ENCODE results near the gene TSEN2.
A peak's percentile ranks its signal among the peaks of the same experiment; 100 is the strongest.
"Not testable (repeated sequence)": the region's sequence is repeated elsewhere in the genome, so short reads cannot be mapped to it uniquely, and the experiment has no call there.

Gene TSEN2

GRCh38 chr3:12507591-12508281 lies 23.5 kb downstream of the TSEN2 start:
- no peak for DNase-seq

- DNase-seq = no peak
Observed at GRCh38 chr3:12508291-12508700, 24.0 kb downstream of the TSEN2 start.

DNA sequence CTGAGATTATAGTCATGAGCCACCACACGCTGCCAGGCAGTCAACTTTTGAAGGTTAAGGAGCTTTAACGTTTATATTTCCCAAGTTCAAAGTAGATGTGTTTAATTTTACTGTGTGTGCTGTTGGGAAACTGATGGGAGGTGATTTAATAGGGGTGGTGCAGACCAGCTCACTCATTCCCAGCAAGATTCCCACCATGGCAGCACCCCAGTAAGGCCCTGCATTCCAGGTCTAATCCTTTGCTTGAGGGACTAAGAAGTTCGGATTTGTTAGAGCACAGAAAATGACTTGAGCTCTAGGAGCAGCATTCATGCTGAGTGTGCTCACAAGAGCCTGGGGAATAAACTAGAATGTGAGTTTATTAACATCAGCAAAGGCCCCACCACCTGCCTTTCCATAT lies 25.2 kb downstream of the TSEN2 start:
- no peak for DNase-seq

DNA sequence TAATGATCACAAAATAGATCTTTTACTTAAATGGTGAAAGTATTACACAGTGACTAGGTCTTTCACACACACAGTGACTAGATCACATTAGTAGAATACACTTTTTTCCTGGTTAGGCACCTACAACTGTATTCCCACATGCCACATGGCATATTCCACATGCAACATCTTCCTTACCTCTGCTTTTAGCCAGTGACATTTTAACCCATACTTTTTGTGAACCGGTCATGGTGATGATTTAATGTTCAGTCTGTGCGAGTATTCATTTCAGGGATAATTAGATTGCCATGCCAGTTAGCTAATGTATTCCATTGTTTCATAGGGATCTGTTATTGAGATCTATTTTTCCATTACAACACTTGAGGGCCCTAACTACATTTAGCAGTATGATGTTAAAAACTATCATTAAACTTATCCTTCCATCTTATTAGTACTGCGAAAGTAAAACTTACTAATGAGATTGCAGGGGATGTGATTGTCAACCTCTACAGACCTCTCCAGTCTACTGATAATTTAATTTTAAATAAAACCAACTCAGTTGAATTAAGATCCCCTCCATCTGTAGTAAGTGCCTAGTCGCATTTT lies 28.3 kb downstream of the TSEN2 start:
- no peak for DNase-seq

- no peak for DNase-seq
Observed at GRCh38 chr3:12513694-12514446, 29.6 kb downstream of the TSEN2 start.

GRCh38 chr3:12515631-12516030 lies 31.4 kb downstream of the TSEN2 start:
- no peak for DNase-seq

GRCh38 chr3:12516873-12517272 lies 32.6 kb downstream of the TSEN2 start:
- DNase-seq = no peak

GRCh38 chr3:12518261-12519028 lies 34.2 kb downstream of the TSEN2 start:
- no peak for DNase-seq

DNA sequence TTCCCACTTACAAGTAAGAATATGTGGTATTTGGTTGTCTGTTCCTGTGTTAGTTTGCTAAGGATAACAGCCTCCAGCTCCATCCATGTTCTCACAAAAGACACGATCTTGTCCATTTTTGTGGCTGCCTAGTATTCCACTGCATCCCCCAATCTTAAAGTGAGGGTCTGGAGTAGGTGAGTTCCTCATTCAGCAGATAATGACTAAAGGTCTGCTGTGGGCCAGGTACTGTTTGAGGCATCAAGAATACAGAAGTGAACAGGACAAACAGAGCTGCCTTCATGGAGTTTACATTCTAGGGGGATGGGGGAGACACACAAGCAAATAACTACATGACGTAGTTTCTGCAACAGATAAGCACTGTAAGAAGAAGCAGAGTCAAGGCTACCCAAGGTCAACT lies 36.7 kb downstream of the TSEN2 start:
- DNase-seq = no peak

GRCh38 chr3:12522721-12523120 lies 38.4 kb downstream of the TSEN2 start:
- DNase-seq = no peak

DNA sequence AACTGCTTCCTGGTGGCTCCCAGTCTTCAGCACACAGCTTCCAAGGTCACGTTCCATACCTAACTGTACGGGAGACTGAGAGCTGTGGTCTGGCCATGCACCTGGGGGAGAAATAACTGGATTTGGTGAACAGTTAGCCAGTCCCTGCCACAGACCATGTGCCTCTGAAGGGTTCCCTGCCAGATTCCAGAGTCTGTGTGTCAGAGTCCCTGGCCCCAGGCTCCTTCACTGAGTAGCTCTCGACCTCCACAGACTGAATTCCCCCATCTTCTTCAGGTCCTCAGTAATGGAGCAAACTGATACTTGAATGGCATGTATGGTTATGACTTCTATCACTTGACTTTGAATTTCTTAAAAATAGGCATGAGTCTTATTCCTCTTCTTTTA lies 43.5 kb downstream of the TSEN2 start:
- no peak for DNase-seq

DNA sequence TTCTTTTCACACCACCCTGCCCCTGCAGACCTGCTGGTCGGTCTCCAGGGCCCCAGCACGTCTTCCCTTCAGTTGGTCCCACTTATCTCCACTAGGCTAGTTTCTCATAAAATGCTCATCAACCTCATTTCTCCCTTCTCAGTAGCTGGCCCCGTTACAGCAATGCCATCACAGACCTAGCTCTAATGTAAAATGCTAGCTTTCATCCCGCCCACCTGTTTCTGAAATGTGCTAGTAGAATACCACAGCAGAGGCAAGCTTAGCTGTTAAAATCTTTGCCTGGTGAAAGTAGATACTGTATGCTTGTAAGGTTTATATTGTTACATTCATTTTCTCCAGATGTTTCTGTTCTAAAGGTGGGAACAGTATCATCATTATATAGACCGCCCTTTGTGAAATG lies 47.9 kb downstream of the TSEN2 start:
- no peak for DNase-seq

DNA sequence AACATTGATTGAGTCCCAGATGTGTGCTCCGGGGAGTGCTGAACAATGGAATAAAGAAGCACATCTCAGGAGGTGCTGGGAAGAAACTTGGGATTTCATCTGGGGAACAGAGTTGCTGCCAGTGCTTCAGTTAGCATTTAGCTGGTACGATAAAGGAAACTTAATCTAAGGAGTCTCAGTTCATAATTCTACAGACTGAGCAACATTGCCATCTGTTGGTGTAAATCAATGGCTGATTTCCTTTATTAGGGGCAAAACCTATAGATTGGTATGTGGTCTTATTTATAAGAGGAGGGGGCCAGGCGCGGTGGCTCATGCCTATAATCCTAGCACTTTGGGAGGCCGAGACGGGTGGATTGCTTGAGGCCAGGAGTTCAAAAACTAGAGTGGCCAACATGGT lies 52.1 kb downstream of the TSEN2 start:
- DNase-seq = no peak

- DNase-seq = no peak
Observed at GRCh38 chr3:12541625-12542024, 57.3 kb downstream of the TSEN2 start.

- DNase-seq = not testable (repeated sequence)
Observed at GRCh38 chr3:12543497-12543896, 59.2 kb downstream of the TSEN2 start.

GRCh38 chr3:12544652-12545472 lies 60.6 kb downstream of the TSEN2 start:
- no peak for DNase-seq

- DNase-seq = no peak
Observed at GRCh38 chr3:12545473-12545791, 61.2 kb downstream of the TSEN2 start, which contains the start of gene MKRN2OS. Gene MKRN2OS (minus strand): TSS chr3:12545499. CDS start chr3:12545464, 35 bp downstream.

DNA sequence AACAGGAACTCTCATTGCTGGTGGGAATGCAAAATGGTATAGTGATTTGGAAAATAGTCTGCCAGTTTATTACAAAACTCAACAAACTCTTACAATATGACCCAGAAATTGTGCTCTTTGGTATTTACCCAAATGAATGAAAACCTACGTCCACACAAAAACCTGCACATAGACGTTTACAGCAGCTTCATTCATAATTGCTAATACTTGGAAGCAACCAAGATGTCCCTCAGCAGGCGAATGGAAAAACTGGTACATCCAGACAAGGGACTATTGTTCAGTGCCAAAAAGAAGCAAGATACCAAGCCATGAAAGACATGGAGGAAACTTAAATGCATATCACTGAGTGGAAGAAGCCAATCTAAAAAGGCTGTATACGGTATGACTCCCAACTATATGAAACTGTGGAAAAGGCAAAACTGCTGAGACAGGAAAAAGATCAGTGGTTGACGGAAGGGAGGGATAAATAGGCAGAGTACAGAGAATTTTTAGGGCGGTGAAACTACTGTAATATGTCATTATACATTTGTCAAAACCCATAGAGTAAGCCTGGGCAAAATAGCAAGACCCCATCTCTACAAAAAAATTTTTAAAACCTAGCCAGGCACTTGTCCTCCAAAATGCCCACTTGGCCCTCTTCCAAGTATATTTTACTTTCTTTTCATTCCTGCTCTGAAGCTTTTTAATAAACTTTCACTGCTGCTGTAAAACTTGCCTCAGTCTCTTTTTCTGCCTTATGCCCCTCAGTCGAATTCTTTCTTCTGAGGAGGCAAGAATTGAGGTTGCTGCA lies 65.9 kb downstream of the TSEN2 start:
- no peak for DNase-seq

GRCh38 chr3:12553921-12554391 lies 69.7 kb downstream of the TSEN2 start:
- DNase-seq = peak in 1 of 2 donors; percentile 17

DNA sequence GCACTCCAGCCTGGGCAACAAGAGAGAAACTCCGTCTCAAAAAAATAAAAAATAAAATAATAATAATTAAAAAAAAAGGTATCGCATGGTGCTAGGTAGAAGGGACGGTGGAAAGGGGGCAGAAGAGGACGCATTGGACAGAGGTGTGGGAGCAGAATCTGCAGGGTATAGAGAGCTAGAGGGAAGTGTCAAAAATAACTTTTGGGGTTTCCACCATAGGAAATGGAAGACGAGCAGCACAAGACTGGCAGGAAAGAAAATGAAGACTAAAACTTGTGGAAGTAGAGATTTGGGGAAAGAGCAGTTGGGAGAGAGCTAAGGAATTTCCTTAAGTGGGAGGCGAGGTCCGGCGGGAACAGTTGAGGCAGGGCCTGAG lies 72.0 kb downstream of the TSEN2 start:
- DNase-seq = peak; percentile 30 to 53

DNA sequence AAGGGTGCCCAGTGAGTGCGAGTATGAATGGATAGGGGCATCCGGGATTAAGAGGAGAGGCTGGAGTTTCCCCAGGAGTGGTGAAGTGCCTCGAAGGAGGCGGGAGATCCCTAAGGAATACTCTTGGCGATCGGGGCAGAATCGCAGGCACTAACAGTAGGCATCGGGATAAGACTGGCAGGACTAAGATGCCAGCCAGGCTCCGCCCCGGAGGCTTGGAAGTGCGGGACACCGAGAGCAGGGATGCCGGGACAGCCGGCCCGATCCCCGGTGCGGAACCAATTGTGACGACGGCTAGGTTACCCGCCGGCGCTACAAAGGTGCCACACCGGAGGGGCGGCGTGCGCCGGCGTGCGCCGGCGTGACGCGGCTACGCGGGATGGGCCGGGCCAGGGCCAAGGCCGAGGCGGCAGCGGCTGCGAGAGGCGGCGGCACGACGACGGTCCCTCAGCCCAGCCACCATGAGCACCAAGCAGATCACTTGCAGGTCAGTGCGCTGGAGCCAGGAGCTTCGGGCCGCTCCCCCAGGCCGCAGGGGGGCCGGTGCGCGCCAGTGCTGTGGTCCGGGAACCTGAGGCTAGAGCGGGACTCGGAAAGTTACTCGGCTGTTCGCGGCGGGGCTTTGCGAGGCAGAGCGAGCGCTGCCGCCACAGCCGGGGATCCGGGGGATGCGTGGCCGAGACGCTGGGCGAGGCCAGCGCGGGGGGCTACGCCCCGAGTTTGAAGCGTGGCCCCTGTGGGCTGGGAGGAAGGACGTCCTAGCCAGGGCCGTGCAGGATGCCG lies 72.6 kb downstream of the TSEN2 start, which contains the start of gene MKRN2:
TSS of gene MKRN2 (plus strand) at position 398 of the 783 bp plus-strand sequence. CDS start at position 462, 64 bp downstream.
- DNase-seq = peak; percentile 81 to 93

Data from inflammatory macrophage treated with lipopolysaccharide for 1 hour (primary cell).